PFSK-1 (cell line): ENCODE results near the gene INPP5A.

Experiments used
- POLR2AphosphoS5 ChIP-seq: IDR thresholded peaks from 2 replicates; pipeline ENCODE4 v1.6.1; 2012; ENCODE audit warnings: low read depth, mild to moderate bottlenecking, control low read depth, low read length, moderate library complexity
- REST ChIP-seq, 2 experiments: IDR thresholded peaks; 2 replicates each; pipeline versions ENCODE4 v1.6.1 to v1.8.0; 2011 to 2012; ENCODE audit warnings: low read depth in 2 of 2, low read length in 2 of 2, control low read depth in 1 of 2, inconsistent platforms in 1 of 2, mild to moderate bottlenecking in 1 of 2, moderate library complexity in 1 of 2; ENCODE audit not compliant: insufficient read depth in 1 of 2
- SIN3A ChIP-seq: IDR thresholded peaks from 2 replicates; pipeline ENCODE4 v1.6.1; 2012; ENCODE audit warnings: mild to moderate bottlenecking, low read length, moderate library complexity, borderline replicate concordance; ENCODE audit not compliant: insufficient read depth
- TAF1 ChIP-seq: IDR thresholded peaks from 2 replicates; pipeline ENCODE4 v1.6.1; 2012; ENCODE audit warnings: low read length, control low read depth, borderline replicate concordance; ENCODE audit not compliant: insufficient read depth

GRCh38 chr10:132698761-132699391 is 161.3 kb downstream of the INPP5A start:
- TF ChIP-seq TAF1 (no peak), SIN3A (no peak), POLR2AphosphoS5 (no peak), REST (IDR thresholded peaks at IDR 0.05; ENCODE audit: insufficient read depth in 1 of 2, low read depth in 2 of 2, low read length in 2 of 2) (no peak)
